Stimulated activated CD4-positive, alpha-beta T cell treated with anti-CD3 and anti-CD28 coated beads, Interleukin-1b, Interleukin-23, amount 100 ng/mL, for 4 hours (primary cell): ENCODE results near the gene SH3RF3.

Experiments used
- DNase-seq, 2 donors: peaks; one replicate each; pipeline ENCODE4 v3.0.0-alpha.2; 2020; ENCODE audit warnings: low read depth in 2 of 2

SH3RF3 gene

GRCh38 chr2:109392816-109393661 lies 264.0 kb downstream of the SH3RF3 start:
- DNase-seq: no peak

GRCh38 chr2:109393662-109393972 lies 264.6 kb downstream of the SH3RF3 start:
- DNase-seq: no peak

GRCh38 chr2:109395494-109396201 lies 266.6 kb downstream of the SH3RF3 start:
- DNase-seq: no peak

- DNase-seq: no peak
Observed at GRCh38 chr2:109396202-109397180, 267.5 kb downstream of the SH3RF3 start.

GRCh38 chr2:109397893-109398292 lies 268.9 kb downstream of the SH3RF3 start:
- no peak for DNase-seq

- DNase-seq: no peak
Observed at GRCh38 chr2:109398366-109399015, 269.5 kb downstream of the SH3RF3 start.

- DNase-seq: no peak
Observed at GRCh38 chr2:109399066-109399465, 270.1 kb downstream of the SH3RF3 start.

GRCh38 chr2:109400102-109400501 lies 271.1 kb downstream of the SH3RF3 start:
- no peak for DNase-seq

- DNase-seq: no peak
Observed at GRCh38 chr2:109401370-109401769, 272.4 kb downstream of the SH3RF3 start.

- no peak for DNase-seq
Observed at GRCh38 chr2:109402180-109402579, 273.2 kb downstream of the SH3RF3 start.

GRCh38 chr2:109402980-109403840 lies 274.2 kb downstream of the SH3RF3 start:
- DNase-seq: no peak

- DNase-seq: no peak
Observed at GRCh38 chr2:109403841-109404201, 274.8 kb downstream of the SH3RF3 start.

- DNase-seq: no peak
Observed at GRCh38 chr2:109404681-109405080, 275.7 kb downstream of the SH3RF3 start.

- no peak for DNase-seq
Observed at GRCh38 chr2:109405873-109406272, 276.9 kb downstream of the SH3RF3 start.

GRCh38 chr2:109406301-109406700 lies 277.3 kb downstream of the SH3RF3 start:
- no peak for DNase-seq

GRCh38 chr2:109407276-109408042 lies 278.5 kb downstream of the SH3RF3 start:
- no peak for DNase-seq

- no peak for DNase-seq
Observed at GRCh38 chr2:109408043-109408335, 279.0 kb downstream of the SH3RF3 start.

GRCh38 chr2:109409321-109410038 lies 280.5 kb downstream of the SH3RF3 start:
- DNase-seq: no peak

GRCh38 chr2:109410039-109410815 lies 281.2 kb downstream of the SH3RF3 start:
- no peak for DNase-seq
